ENCODE results near the gene NPDC1. TPM values are rescaled to one million over a fixed set of nuclear protein-coding genes. Genes with fewer than 3 reads are reported as not detected.
"Not testable (repeated sequence)": the region's sequence is repeated elsewhere in the genome, so short reads cannot be mapped to it uniquely, and the experiment has no call there.

The NPDC1 gene
- total RNA-seq, 2 experiments from 2014 or later: 28.2 to 31.4 TPM

GRCh38 chr9:137013571-137013940 is 32.4 kb downstream of the NPDC1 start:
- ChIA-PET CTCF (no interaction called here), POLR2A (no interaction called here)

- ChIA-PET POLR2A (no interaction called here), CTCF (no interaction called here)
Measured at GRCh38 chr9:137012694-137013570, 33.0 kb downstream of the NPDC1 start.

GRCh38 chr9:137011907-137012675 is 33.9 kb downstream of the NPDC1 start:
- ChIA-PET POLR2A (no interaction called here), CTCF (no interaction called here)

- ChIA-PET CTCF (interaction anchor here (1.3 to 1.8 kb wide), 2 partner anchors 18 to 23 kb away, joined by 4 to 5 read pairs; no protein-coding TSS in a partner anchor), POLR2A (interaction anchor here (0.6 kb wide), 1 partner anchor 24 kb away, joined by 3 read pairs; no protein-coding TSS in a partner anchor)
Measured at GRCh38 chr9:137011156-137011555, 34.8 kb downstream of the NPDC1 start.

- ChIA-PET CTCF (interaction anchor here (0.9 to 1.8 kb wide), 3 partner anchors 19 to 37 kb away, joined by 3 to 5 read pairs (median 4); no protein-coding TSS in a partner anchor), POLR2A (no interaction called here)
Measured at GRCh38 chr9:137009938-137010732, 35.8 kb downstream of the NPDC1 start.

GRCh38 chr9:137009217-137009616 is 36.8 kb downstream of the NPDC1 start:
- ChIA-PET CTCF (interaction anchor here (0.9 kb wide), 1 partner anchor 38 kb away, joined by 3 read pairs; no protein-coding TSS in a partner anchor), POLR2A (no interaction called here)

- CTCF ChIA-PET: no interaction called here
Measured at GRCh38 chr9:137008312-137008711, 37.7 kb downstream of the NPDC1 start.

GRCh38 chr9:137007816-137008270 is 38.1 kb downstream of the NPDC1 start:
- ChIA-PET POLR2A (no interaction called here), CTCF (interaction anchor here (1.1 to 3.2 kb wide), 2 partner anchors 27 to 60 kb away, joined by 3 to 10 read pairs; no protein-coding TSS in a partner anchor)

More at GRCh38 chr9:137008312-137008711, 37.7 kb downstream of the NPDC1 start:
- POLR2A ChIA-PET: no interaction called here

- POLR2A ChIA-PET: interaction anchor here (1.1 kb wide), 1 partner anchor 16 kb away, joined by 4 read pairs; no protein-coding TSS in a partner anchor
- CTCF ChIA-PET: interaction anchor here (1.1 to 3.2 kb wide), 3 partner anchors 22 to 59 kb away, joined by 3 to 10 read pairs (median 5); no protein-coding TSS in a partner anchor
Measured at GRCh38 chr9:137007108-137007815, 38.7 kb downstream of the NPDC1 start.

- ChIA-PET CTCF (interaction anchor here (1.1 to 3.2 kb wide), 3 partner anchors 23 to 58 kb away, joined by 3 to 10 read pairs (median 5); no protein-coding TSS in a partner anchor), POLR2A (interaction anchor here (1.1 kb wide), 1 partner anchor 15 kb away, joined by 4 read pairs; no protein-coding TSS in a partner anchor)
Measured at GRCh38 chr9:137006116-137007003, 39.6 kb downstream of the NPDC1 start.

GRCh38 chr9:137004285-137004684 is 41.7 kb downstream of the NPDC1 start:
- CTCF ChIA-PET: interaction anchor here (1.4 to 1.6 kb wide), 2 partner anchors 25 to 31 kb away, joined by 3 read pairs; no protein-coding TSS in a partner anchor
- POLR2A ChIA-PET: not testable (repeated sequence)

- POLR2A ChIA-PET: no interaction called here
- CTCF ChIA-PET: interaction anchor here (0.8 to 1.4 kb wide), 6 partner anchors 20 to 44 kb away, joined by 3 to 6 read pairs (median 3); partner anchors contain the start of gene NPDC1
Measured at GRCh38 chr9:137002646-137003041, 43.3 kb downstream of the NPDC1 start.

GRCh38 chr9:137001857-137002645 is 43.9 kb downstream of the NPDC1 start:
- ChIA-PET POLR2A (interaction anchor here (1.0 kb wide), 1 partner anchor 9 kb away, joined by 5 read pairs; the partner anchor contains the start of gene PAXX), CTCF (interaction anchor here (0.7 to 1.4 kb wide), 8 partner anchors 20 to 215 kb away, joined by 3 to 6 read pairs (median 3); partner anchors contain the start of gene NPDC1)

- POLR2A ChIA-PET: interaction anchor here (1.1 to 1.3 kb wide), 2 partner anchors 27 to 29 kb away, joined by 5 read pairs; no protein-coding TSS in a partner anchor
- CTCF ChIA-PET: interaction anchor here (0.5 to 3.3 kb wide), 4 partner anchors 25 to 128 kb away, joined by 3 to 30 read pairs (median 12); partner anchors contain the start of gene ABCA2
Measured at GRCh38 chr9:137000177-137000930, 45.6 kb downstream of the NPDC1 start.

- ChIA-PET POLR2A (no interaction called here), CTCF (interaction anchor here (0.6 kb wide), 1 partner anchor 22 kb away, joined by 4 read pairs; no protein-coding TSS in a partner anchor)
Measured at GRCh38 chr9:136997830-136998234, 48.1 kb downstream of the NPDC1 start.

Data from activated CD8-positive, alpha-beta memory T cell treated with anti-CD3 and anti-CD28 coated beads for 36 hours (primary cell).